Neural cell (in vitro differentiated cells): ENCODE results near the gene AS3MT.

Source experiments
- CTCF ChIP-seq: fragments of 450-650 bp; IDR thresholded peaks from 2 replicates; pipeline ENCODE4 v1.5.1; 2014; ENCODE audit warnings: antibody characterized with exemption, mild to moderate bottlenecking, moderate library complexity; ENCODE audit not compliant: poor library complexity, severe bottlenecking
- EZH2 ChIP-seq: fragments of 200-600, 300-800 bp; shearing (Covaris generic), sonication (generic); IDR thresholded peaks from 2 replicates; pipeline ENCODE4 v1.6.1; 2014; ENCODE audit warnings: antibody characterized with exemption, low read length, borderline replicate concordance, mild to moderate bottlenecking; ENCODE audit not compliant: insufficient read depth, poor library complexity, severe bottlenecking
- MXI1 ChIP-seq: fragments of 450-650 bp; conservative IDR thresholded peaks from 2 replicates; pipeline ENCODE4 v1.6.1; 2014; ENCODE audit warnings: antibody characterized with exemption, mild to moderate bottlenecking; ENCODE audit not compliant: poor library complexity, severe bottlenecking

- TF ChIP-seq CTCF, result no peak
- TF ChIP-seq MXI1, result peak; percentile 81
- no peak for TF ChIP-seq EZH2
Observed at GRCh38 chr10:102917962-102918816, 48.9 kb downstream of the AS3MT start, which contains the start of gene CNNM2.
